Loucy (cell line): ENCODE data around the gene CDK4.

Experiments used
- CTCF ChIP-seq: fragments of 200-600 bp; sonication (generic); conservative IDR thresholded peaks from 2 replicates; pipeline ENCODE4 v1.5.1; 2014; ENCODE audit warnings: mild to moderate bottlenecking, antibody characterized with exemption, low read length
- EZH2phosphoT487 ChIP-seq: fragments of 200-600 bp; IDR thresholded peaks from 2 replicates; pipeline ENCODE4 v1.6.1; 2018; ENCODE audit warnings: antibody characterized with exemption, mild to moderate bottlenecking, moderate library complexity, borderline replicate concordance

GRCh38 chr12:57718641-57719528 is 33.2 kb downstream of the CDK4 start:
- TF ChIP-seq CTCF (no peak), EZH2phosphoT487 (no peak)
